ENCODE results near the gene HID1.

The HID1 gene

DNA sequence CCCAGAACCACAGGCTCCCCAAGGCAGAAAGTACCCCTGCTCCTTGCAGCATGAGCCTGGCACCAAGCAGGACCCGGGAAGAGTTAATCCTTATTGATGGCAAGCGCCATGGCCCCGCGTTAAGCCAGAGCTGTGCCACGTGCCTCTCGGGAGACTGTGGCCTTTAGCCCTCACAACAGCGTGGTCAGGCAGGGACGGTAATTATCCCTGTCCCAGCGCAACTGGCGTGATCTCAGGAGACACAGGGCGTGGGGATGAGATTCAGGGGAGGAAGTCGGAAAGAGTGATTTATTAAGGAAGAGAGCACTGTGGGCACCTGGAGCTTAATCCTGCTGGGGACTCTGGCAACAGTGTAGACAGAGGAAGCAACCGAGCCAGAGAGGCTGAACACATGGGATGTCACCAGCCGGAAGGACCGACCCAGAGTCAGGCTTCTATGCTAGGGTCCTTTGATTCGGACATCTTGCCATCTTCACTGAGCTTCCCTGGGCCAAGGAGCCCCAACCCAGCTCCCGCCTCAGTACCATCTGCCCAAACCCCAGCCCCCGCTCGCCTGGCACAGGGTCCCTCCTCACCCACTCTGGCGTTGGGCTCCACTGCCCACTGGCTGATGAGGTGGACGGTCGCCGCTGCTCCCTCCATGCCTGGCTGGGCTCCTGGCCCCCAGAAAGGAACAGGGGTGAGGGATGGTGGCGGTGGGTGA lies 20.0 kb downstream of the HID1 start:
- FAIRE-seq (no peak), DNase-seq (ENCODE audit: insufficient read length, low spot score) (no peak)
- TF ChIP-seq, protein P1, sequence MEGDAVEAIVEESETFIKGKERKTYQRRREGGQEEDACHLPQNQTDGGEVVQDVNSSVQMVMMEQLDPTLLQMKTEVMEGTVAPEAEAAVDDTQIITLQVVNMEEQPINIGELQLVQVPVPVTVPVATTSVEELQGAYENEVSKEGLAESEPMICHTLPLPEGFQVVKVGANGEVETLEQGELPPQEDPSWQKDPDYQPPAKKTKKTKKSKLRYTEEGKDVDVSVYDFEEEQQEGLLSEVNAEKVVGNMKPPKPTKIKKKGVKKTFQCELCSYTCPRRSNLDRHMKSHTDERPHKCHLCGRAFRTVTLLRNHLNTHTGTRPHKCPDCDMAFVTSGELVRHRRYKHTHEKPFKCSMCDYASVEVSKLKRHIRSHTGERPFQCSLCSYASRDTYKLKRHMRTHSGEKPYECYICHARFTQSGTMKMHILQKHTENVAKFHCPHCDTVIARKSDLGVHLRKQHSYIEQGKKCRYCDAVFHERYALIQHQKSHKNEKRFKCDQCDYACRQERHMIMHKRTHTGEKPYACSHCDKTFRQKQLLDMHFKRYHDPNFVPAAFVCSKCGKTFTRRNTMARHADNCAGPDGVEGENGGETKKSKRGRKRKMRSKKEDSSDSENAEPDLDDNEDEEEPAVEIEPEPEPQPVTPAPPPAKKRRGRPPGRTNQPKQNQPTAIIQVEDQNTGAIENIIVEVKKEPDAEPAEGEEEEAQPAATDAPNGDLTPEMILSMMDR (IDR thresholded peaks at IDR 0.05; ENCODE audit: insufficient read depth, missing control alignments): no peak

DNA sequence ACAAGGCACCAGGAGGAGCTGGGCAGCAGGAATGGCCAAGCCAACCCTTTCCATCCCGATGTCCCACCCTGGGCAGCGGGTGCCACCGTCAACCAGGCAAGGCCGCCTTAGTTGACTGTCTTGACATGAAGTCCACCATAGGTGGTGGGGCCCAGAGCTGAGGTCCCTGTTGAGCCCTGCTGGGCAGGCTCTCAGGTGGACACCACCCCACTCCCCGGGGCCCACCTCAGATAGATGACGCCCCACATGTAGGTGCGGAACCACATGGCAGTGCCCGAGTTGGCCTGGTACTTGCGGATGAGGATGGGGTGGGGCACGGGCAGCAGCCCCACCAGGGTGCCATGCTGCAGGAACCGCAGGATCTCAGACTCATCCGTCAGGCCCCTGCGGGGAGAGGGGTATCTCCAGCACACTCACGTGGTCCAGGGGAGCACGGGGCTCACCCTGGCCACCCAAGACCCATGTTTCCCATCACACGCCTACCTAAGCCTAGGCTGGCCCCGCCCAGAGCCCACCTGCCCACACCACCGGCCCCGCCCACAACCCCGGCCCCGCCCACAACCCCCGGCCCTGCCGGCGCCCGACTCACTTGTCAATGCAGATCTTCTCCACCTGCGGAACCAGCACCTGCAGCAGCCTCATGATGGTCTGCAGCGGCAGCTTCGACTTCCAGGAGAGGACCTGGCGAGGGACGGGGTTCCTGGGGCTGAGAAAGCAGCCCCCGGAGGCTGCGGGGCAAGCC lies 20.7 kb downstream of the HID1 start:
- FAIRE-seq (no peak), DNase-seq (ENCODE audit: insufficient read length, low spot score) (no peak)
- TF ChIP-seq, protein P1 (IDR thresholded peaks at IDR 0.05; ENCODE audit: insufficient read depth, missing control alignments): no peak

DNA sequence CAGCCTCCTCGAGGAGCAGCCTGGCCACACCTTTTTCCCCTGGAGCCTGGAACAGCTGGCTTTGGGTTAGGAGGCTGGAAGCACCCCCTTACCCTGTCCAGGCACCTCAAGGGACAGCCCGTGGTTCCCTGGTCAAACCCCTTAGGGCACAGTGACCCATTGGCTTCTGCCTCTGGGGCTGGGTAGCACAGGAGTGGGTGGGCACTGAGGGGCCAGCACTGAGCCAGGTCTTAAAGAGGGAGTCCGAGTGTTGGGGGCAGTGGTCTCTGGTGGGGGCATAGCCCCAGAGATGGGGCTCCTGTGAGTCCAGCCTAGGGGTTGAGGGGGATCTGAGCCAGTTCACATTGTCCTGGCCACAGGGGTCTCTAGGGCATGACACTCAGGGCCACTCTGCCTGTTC lies 21.5 kb downstream of the HID1 start:
- TF ChIP-seq, protein P1 (IDR thresholded peaks at IDR 0.05; ENCODE audit: insufficient read depth, missing control alignments): no peak
- no peak for DNase-seq (ENCODE audit: insufficient read length, low spot score)
- no peak for FAIRE-seq

DNA sequence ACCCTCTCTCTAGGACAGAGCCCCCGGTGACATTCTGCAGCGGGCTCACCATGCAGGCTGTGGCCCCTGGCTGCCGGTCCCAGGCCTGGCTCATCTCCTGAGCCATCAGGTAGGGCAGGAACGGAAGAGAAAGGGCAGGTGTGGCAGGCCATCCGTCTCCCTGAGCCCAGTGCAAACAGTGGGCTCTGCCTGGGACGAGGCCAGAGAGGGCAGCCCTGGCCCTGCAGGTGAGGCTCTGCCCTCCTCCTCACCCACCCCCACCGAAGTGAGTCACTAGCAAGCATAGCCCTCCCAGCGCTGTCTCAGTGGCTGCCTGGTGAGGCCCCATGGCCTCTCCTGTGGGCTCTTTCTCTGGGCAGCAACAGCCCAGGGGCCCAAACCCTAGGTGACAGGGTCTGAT lies 22.4 kb downstream of the HID1 start:
- TF ChIP-seq, protein P1 (IDR thresholded peaks at IDR 0.05; ENCODE audit: insufficient read depth, missing control alignments): no peak
- FAIRE-seq (no peak), DNase-seq (ENCODE audit: insufficient read length, low spot score) (no peak)

DNA sequence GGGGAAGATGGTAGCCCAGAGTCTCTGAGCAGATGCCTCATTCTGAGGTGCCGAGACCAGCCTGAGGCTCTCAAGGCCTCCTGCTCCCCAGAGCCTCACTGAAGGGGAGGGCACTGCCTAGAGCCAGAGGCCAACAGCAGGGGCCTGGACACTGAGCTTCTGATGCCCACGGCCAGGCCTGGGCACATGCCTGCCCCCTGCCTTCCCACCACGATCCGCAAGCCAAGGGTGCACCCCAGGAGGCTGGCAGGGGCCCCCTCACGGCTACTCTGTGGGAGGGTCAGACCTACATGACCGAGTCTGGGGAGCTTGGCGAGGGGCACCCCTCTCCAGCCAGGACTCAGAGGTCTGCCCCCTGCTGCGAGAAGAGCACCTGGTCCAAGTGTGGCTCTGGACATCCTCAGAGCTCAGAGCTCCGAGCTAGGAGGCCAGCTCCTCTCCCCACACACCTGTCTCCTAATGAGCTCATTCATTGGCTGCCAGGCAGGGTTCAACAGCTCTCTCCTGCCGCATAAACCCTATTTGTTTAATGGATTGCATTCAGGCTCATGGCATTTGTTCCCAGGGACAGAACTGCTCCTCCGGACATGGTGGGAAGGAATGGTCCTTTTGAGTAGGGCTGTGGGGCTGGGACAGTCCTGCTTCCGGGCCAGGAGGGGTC lies 23.0 kb downstream of the HID1 start:
- TF ChIP-seq, protein P1 (IDR thresholded peaks at IDR 0.05; ENCODE audit: insufficient read depth, missing control alignments): no peak
- no peak for FAIRE-seq
- DNase-seq (ENCODE audit: insufficient read length, low spot score): no peak

DNA sequence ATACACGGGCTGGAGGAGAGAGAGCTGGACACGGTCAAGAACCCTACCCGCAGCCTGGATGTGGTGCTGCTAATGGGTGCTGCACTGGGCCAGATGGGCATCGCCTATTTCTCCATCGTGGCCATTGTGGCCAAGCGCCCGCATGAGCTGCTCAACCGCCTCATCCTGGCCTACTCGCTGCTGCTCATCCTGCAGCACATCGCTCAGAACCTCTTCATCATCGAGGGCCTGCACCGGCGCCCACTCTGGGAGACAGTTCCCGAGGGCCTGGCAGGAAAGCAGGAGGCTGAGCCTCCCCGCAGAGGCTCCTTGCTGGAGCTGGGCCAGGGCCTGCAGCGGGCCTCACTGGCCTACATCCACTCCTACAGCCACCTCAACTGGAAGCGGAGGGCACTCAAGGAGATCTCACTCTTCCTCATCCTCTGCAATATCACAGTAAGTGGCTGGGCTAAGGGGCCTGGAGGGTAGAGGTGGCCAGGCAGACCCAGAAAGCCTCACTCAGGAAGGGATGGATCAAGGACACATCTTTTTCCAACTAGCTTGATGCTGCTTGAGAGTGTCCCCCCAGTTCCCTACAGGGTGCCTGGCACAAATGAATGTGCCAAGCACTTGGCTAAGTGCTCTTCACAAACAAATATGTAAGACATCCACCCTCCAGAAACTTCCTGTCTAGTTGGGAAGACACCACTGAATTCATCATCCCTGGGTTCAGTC lies 25.4 kb downstream of the HID1 start:
- FAIRE-seq (no peak), DNase-seq (ENCODE audit: insufficient read length, low spot score) (no peak)
- TF ChIP-seq, protein P1 (IDR thresholded peaks at IDR 0.05; ENCODE audit: insufficient read depth, missing control alignments): no peak

Data from D721Med (cell line).